EH (cell line): ENCODE data around the gene LVRN.

Experiments used
- DNase-seq: peaks from one replicate; pipeline ENCODE4 v3.0.0-alpha.2; 2015; ENCODE audit warnings: low read depth

The LVRN gene

GRCh38 chr5:115956957-115957356, 5.3 kb upstream of the LVRN start:
- no peak for DNase-seq

- DNase-seq = peak; percentile 78
Measured at GRCh38 chr5:115961381-115962238, 665 bp upstream of the LVRN start.

DNA sequence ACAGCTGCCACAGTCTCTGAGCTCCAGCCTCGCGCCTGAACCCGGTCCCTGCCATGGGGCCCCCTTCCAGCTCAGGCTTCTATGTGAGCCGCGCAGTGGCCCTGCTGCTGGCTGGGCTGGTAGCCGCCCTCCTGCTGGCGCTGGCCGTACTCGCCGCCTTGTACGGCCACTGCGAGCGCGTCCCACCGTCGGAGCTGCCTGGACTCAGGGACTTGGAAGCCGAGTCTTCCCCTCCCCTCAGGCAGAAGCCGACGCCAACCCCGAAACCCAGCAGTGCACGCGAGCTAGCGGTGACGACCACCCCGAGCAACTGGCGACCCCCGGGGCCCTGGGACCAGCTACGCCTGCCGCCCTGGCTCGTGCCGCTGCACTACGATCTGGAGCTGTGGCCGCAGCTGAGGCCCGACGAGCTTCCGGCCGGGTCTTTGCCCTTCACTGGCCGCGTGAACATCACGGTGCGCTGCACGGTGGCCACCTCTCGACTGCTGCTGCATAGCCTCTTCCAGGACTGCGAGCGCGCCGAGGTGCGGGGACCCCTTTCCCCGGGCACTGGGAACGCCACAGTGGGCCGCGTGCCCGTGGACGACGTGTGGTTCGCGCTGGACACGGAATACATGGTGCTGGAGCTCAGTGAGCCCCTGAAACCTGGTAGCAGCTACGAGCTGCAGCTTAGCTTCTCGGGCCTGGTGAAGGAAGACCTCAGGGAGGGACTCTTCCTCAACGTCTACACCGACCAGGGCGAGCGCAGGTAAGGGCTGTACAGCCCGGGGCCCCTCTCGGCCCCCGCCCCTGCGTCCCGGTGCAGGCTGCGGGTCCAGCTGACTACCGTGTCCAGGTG, 509 bp downstream of the LVRN start:
- DNase-seq = no peak

DNA sequence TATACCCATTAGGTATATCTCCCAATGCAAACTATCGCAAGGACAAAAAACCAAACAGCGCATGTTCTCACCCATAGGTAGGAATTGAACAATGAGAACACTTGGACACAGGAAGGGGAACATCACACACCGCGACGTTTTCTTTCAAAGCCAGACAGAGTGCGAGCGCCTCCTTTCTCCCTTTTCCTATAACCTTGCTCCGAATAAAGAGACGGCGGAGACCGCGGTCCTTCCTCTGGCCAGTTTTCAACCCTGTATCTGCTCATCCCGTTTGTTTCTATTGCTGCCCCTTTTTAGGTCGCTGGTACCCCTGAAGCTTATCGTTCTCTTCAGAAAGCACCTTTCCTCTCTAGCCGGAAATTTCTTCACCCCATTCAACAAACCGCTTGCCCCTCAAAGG, 1.3 kb downstream of the LVRN start:
- DNase-seq = no peak

DNA sequence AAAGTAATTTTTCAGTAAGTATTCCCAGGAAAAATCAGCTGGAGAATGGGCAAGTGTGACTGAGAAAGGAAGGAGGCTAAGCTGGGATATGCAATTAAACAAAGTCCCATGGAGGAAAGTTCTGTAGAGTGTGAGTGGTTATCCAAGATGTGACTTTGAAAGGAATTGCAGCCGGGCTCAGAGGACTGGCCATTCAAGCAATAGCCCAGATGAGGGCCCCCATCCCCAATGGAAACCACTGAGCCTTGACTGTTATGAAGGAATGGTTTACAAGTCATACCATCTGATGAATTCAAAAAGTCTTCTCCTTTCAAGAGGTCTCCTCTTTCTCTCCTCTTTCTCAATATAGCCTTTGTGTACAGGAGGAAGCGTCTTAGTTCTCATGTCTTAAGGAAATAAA, 6.5 kb downstream of the LVRN start:
- no peak for DNase-seq

GRCh38 chr5:115977096-115977495, 14.8 kb downstream of the LVRN start:
- no peak for DNase-seq

DNA sequence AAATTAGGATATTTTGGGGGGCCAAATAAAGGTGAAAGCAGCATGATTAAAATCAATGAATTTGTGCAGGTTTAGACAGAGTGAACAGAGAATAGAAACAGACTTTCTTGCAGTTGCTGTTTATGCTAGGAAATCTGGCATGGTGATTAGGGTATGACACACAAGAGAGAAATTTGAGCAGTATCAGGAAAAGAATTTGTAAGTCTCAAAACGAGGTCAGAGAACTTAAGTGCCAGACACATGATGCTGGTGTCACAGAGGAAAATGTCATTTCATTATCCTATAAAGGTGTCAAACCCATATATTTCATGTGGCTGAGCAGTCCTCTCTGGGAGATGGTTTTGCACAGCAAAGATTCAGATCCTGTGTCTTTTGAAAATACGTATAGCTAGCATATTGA, 15.7 kb downstream of the LVRN start:
- peak; percentile 88 for DNase-seq

GRCh38 chr5:115978779-115979178, 16.5 kb downstream of the LVRN start:
- DNase-seq = no peak

GRCh38 chr5:115979201-115980041, 17.1 kb downstream of the LVRN start:
- DNase-seq = peak; percentile 64

DNA sequence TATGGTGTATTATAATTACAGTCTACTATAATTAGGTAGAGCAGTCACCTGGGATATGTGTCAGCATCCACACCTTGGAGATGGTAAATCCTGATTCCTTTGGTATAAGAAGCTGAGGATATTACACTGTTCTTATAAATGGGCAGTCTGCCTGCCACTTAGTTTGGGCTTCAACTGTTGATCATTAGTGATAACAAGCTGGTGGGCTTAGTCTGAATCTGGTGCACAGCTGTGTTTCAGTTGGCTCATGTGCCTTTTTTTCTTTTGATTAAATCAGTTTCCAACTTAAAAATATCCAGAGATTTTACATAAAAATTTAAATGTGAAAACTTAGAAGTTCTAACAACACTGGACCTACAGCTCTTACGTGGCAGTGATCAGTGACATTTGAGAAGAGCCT, 21.2 kb downstream of the LVRN start:
- DNase-seq = no peak

DNA sequence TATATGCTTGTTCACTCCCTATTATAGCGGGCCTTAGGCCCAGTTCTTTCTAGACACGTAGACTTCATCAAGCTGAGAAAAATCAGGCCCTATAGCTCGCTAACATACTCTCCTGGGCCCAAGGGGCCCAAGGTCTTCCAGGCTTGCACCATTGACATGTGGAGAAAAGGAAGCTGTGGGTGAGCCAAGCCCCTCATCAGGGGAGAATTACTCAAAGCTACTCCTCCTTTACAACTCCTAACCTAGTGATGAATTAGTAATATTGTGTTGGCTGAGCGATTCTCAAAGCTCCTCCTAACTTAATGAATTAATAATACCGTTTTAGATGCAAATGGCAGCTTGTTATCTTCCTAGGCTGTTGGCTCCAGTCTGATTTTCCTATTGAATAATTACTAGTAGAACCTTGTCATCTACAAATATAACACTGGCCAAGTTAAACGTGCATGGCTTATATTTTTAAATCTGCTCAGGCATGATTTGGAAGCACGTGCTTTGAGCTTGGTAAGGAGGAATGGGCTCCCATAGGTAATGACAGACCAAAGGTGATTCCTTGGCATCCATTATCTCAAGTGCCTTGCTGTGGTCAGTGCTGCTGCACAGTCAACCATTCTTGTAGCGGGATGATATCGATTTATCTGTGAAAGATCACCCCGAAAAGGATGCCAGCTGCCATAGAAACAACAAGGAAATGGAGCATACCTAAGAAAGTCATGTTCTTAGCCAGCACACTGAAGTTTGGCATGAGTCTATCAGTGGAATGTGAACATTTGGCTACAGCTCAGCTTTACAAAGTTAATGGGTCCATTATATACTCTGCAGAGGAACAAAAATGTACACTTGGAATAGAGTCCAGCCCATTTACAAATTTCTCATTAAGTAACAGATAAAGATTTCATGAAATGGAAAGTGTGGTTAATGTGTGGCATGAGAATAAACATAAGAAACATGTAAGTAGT, 23.8 kb downstream of the LVRN start:
- DNase-seq = peak; percentile 69

- DNase-seq = no peak
Measured at GRCh38 chr5:115988002-115988401, 25.7 kb downstream of the LVRN start.

DNA sequence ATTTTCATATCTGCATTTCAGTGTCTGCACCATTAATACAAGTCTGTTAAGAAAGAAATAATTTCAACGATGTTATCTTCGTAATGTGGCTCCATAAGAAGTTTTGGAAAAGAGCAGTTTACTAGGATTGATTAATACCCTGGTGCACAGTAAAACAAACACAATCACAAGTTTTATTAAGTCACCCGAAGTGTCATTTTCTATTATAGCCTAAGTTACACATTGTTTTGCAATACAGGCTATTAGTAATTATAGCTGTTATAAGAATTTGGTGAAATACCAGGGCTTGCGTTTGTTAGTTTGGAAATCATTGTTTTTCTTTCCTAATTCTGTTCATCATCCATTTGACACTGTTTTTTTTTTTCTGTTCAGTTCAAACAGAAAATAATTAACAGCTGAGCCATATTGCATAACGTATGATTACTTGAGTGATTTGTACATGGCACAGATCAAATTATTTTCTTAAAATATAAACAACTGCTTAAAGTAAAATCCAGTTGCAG, 30.6 kb downstream of the LVRN start:
- DNase-seq = no peak

GRCh38 chr5:115995351-115995750, 33.1 kb downstream of the LVRN start:
- no peak for DNase-seq

DNA sequence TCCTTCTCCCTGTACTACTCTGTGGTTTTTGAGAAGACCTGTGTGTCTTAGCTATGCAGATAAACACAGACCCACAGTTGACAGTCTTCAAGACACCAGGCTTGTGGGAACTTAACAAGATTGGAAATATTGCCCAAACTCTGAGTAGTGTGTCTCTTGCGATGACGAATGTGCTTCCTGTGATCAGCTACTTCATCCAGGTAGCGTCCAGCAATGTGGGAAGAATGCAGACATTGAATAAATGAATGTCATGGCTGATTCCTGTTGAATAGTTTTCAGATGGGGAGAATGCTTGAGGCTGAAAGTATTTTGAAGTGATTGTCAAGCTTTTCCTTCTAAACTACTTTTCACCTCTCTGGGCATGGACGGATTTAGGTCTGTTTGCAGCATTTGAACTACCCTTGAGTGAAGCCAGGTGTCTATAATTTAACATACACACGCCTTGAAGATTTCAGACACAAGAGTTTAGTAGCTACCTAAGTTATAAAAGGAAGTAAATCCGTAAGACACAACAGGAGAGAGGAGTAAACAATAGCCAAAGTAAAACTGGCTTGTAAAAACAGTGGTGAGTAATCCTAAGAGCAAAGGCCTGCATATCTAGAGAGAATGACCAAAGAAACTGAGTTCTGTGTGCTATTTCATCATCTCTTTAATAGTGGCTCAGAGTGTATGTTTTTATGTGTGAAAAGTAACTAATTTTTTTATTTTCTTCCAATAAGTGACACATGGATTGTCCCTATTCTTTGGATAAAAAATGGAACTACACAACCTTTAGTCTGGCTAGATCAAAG, 40.0 kb downstream of the LVRN start:
- peak; percentile 14 for DNase-seq

GRCh38 chr5:116004248-116004647, 42.0 kb downstream of the LVRN start:
- DNase-seq = no peak

GRCh38 chr5:116009806-116010205, 47.5 kb downstream of the LVRN start:
- no peak for DNase-seq

DNA sequence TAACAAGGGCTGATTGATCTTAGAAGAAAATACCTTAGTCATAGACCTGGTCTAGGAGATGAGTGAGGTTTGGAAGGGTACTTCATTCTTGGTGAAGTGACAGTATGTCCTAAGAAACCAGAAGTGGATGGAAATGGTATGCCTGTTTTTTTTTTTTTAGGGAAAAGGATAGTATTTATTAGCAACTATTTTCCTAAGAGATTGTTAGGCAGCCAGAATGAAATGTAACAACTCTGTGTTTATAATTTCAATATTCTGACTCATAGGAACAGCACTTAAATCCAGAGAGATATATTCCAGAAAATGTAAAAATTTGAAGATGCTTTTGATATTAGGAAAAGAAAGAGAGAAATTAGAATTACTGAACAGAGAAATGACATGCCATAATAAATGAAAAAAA, 48.8 kb downstream of the LVRN start:
- DNase-seq = no peak

GRCh38 chr5:116013207-116013785, 51.0 kb downstream of the LVRN start:
- no peak for DNase-seq

DNA sequence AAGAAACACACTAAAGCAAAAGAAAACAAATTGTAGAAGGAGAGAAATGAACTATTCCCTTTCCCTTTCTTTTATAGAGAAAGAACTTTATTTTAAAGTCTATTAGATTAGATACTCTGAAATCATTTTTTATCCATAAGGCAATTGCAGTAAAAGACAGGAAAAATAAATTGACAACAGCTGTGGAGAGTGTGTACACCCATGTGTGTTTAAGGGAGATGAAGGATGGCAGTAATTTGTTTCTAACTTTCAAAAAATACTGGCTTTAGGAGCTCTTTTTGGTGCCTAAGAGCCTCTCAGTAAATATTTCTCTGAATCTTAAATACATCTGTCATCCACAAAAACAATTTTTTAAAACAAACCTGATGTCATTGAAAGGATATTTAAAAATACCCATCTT, 51.7 kb downstream of the LVRN start:
- DNase-seq = no peak
